ENCODE data around the gene CARD9.

The CARD9 gene

GRCh38 chr9:136379003-136379287 lies 5.5 kb upstream of the CARD9 start:
- TF ChIP-seq POLR2A (IDR thresholded peaks at IDR 0.05; ENCODE audit: low read depth, low read length), result no peak
- FAIRE-seq, result no peak
- no peak for DNase-seq (ENCODE audit: insufficient read length, low spot score)

- no peak for TF ChIP-seq POLR2A (IDR thresholded peaks at IDR 0.05; ENCODE audit: low read depth, low read length)
- DNase-seq (ENCODE audit: insufficient read length, low spot score), result no peak
- no peak for FAIRE-seq
Observed at GRCh38 chr9:136378170-136379002, 4.9 kb upstream of the CARD9 start.

DNA sequence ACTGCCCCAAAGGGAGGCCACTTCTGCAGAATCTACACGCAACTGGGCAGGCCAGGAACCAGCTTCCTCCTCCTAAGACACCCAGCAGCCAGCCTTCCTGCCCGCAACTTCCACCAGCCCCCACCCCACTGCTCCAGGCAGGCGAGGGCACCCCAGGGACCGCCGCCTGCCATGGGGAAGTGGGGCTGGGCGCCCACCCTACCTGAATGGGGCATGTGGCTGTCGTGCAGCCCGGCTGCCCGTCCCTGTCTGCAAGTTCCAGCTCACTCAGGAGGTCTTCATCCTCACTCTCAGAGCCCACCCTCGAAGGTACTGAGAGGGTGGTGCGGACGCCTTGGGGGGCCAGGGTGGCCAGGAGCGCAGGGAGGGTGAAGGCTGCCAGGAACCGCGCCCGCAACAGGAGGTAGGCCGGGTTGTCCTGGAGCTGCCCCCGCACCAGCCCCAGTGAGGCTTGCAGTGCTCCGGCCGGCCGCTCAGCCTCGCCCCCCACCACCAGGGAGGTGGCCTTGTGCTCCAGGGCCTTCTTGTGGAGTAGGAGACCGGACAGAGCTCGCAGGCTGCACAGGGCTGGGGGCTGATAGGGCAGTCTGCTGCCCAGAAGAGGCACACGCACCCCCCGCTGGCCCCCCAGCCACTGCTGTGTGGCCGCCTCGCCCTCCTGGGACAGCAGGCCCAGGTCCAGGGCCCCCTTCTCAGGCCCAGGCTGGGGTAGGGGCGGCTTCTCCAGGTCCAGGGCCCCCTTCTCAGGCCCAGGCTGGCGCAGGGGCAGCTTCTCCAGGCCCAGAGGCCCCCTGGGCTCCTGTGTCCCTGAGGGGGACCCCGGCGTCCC lies 4.1 kb upstream of the CARD9 start:
- no peak for TF ChIP-seq POLR2A (IDR thresholded peaks at IDR 0.05; ENCODE audit: low read depth, low read length)
- DNase-seq (ENCODE audit: insufficient read length, low spot score), result no peak
- FAIRE-seq, result no peak

DNA sequence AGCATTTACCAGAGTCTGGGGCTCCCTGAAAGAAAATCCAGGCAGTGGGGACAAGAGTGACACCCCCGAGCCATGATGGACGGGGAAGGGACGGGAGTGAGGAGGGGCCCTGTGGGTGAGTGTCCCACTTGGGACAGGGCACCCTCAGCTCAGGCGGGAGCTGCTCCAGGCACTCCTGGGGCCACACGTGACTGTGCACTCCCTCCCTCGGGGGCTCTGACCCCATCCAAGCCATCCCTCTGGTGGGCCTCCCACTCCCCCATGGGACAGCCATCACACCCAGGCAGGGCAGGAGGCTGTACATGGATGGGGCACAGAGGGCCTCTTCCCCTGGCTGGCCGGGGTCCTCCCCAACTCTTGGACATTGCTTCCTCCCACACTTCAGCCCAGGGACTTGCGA lies 3.0 kb upstream of the CARD9 start:
- TF ChIP-seq POLR2A (IDR thresholded peaks at IDR 0.05; ENCODE audit: low read depth, low read length), result no peak
- no peak for FAIRE-seq
- DNase-seq (ENCODE audit: insufficient read length, low spot score), result no peak

- no peak for FAIRE-seq
- DNase-seq (ENCODE audit: insufficient read length, low spot score), result no peak
- no peak for TF ChIP-seq POLR2A (IDR thresholded peaks at IDR 0.05; ENCODE audit: low read depth, low read length)
Observed at GRCh38 chr9:136375096-136375495, 1.6 kb upstream of the CARD9 start.

DNA sequence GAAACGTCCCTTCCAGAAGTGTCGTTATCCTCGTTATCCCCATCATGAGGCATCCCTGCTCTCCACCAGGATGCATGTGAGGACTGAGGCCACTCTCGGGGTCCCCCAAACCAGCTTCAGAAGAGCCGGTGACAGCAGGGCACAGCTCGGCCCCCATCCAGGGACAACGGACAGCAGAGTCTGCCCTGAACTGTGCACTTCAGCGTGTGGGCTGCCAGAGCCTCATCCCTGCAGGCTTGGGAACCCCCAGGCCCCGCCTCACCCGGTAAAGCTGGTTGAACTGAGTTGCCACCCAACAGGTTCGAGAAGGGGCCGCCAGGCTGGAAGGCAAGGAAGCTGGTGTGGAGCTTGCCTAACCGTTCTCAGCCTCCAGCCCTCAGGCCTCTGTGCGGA lies 710 bp upstream of the CARD9 start:
- DNase-seq (ENCODE audit: insufficient read length, low spot score), result no peak
- TF ChIP-seq POLR2A (IDR thresholded peaks at IDR 0.05; ENCODE audit: low read depth, low read length), result no peak
- no peak for FAIRE-seq

DNA sequence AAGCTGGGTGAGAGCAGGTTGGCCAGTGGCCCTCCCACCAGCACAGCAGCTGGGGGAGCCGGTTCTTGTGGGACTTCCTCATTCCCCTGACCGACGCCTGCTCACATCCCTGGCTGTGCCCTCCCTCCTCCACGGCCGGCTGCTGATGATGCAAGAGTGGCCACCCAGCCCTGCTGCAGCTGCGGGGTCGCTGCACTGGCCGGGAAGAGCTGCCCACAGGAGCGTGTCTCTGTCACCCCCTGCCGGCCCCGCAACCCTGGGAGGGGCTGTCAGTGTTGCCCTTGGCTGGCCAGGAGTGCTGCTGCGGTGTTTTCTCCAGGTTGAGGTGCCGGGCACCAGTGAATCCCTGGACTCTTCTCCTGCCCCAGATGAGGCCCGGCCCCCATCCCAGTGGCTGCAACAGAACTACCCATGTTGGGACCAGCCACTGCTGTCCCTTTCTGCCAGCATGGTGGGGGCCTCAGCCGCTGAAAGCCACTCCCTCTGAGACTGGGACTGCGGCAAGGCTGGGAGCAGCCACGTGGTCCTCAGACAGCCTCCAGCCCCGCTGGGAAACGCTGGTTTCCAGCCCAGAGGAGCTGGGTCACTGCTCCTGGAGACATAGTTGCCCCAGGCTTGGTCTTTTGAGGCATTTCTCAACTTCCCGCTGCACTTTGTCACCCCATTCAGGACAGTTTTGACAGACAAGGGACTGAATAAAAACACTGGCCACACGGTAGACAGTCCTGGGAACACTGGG lies 739 bp downstream of the CARD9 start:
- FAIRE-seq, result no peak

GRCh38 chr9:136372006-136372405 lies 1.5 kb downstream of the CARD9 start:
- FAIRE-seq (no peak), DNase-seq (ENCODE audit: insufficient read length, low spot score) (no peak)
- TF ChIP-seq POLR2A (IDR thresholded peaks at IDR 0.05; ENCODE audit: low read depth, low read length), result no peak

More for the DNA sequence above, 739 bp downstream of the CARD9 start:
- TF ChIP-seq POLR2A (IDR thresholded peaks at IDR 0.05; ENCODE audit: low read depth, low read length), result no peak
- peak; percentile 68 for DNase-seq (ENCODE audit: insufficient read length, low spot score)

DNA sequence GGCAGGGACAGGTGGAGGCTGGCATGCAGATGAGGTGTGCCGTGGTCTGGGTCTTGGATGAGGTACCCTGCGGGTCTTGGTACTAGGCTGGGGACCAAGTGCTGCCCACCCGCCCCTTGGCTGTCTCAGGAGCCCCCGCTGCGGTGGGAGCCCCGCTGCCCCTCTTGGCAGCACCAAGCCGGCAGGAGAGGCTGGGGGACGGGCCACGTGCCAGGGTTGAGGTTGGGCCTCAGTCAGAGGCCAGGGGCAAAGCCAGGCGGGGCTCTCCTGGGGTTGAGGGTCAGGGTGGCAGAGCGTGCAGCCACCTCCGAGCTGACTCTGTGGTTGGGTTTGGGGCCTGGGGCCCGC lies 2.0 kb downstream of the CARD9 start:
- DNase-seq (ENCODE audit: insufficient read length, low spot score) (no peak), FAIRE-seq (no peak)
- no peak for TF ChIP-seq POLR2A (IDR thresholded peaks at IDR 0.05; ENCODE audit: low read depth, low read length)

DNA sequence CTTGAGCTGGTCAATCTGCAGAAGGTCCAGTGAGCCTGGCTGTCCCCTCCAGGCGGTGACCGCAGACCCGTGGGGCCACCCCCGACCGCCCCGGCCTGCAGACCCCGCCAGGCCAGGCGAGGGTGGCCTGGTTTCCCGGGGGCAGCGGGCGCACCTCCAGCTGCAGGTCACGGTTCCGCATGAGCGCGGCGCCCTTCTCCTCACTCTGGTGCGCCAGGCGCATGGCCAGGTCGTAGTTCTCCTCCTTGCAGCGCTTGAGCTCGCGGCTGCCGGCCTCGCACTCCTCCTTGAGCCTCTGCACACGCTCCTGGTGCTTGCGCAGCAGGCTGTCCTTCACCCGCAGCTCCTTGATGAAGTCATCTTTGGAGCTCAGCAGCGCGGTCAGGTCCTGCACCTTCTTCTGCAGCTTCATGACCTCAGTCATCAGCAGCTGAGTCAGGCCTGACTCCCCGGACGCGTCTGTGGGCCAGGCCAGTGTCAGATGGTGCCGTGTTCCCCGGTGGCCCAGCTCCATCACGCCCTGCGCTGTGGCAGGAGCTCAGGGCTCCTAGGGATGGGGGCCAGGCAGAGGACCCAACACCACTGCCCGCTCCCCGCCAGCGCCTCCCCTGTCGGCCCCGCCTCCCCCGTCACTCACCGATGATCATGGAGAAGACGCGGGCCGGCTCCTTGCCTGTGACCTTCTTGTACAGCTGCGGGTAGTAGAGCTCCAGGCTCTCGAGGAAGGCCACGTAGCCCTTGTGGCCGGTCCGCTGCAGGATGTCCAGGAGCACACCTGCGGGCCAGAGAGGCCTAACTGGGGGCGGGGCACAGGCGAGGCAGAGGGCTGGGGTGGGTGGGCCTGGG lies 2.6 kb downstream of the CARD9 start:
- FAIRE-seq (no peak), DNase-seq (ENCODE audit: insufficient read length, low spot score) (no peak)
- TF ChIP-seq POLR2A (IDR thresholded peaks at IDR 0.05; ENCODE audit: low read depth, low read length), result no peak

DNA sequence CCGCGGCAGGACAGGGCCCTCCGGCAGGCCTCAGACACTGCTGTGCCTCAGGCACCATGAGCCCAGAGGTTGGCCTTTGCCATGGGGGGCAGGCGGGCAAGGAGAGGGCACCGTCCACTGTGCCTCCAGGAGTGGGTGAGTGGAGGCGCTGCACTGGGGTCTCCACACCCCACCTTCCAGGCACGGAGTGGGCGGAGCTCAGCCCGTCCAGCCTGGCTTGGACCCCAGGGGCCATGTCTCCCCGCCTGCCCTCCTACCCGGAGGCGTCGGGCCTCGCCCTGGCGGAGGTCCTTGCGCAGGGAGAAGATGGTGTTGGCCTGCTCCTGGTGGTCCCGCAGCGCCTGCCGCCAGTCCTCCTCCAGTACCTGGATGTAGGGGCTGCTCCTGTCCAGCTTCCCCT lies 3.4 kb downstream of the CARD9 start:
- DNase-seq (ENCODE audit: insufficient read length, low spot score), result no peak
- TF ChIP-seq POLR2A (IDR thresholded peaks at IDR 0.05; ENCODE audit: low read depth, low read length), result no peak
- no peak for FAIRE-seq

DNA sequence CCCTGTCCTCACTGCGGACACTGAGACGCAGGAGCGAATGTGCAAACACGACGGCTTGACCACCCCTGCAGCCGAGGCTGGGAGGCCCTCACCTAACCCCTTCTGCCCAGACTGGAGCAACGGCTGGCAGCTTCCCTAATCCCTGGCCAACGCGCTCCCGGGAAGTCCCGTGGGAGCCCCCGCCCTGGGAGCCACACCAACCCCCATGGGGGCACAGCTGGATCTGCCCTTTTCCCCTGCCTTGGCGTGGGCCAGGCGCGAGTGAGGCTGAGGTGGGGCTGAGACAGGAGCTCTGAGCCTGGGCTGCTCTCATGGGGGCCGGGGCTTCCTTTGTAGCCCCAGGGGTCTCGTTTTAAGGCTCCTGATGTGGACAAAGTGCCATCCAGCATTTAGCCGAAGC lies 5.3 kb downstream of the CARD9 start:
- FAIRE-seq (no peak), DNase-seq (ENCODE audit: insufficient read length, low spot score) (no peak)
- TF ChIP-seq POLR2A (IDR thresholded peaks at IDR 0.05; ENCODE audit: low read depth, low read length), result no peak

GRCh38 chr9:136367296-136368145 lies 5.9 kb downstream of the CARD9 start:
- no peak for TF ChIP-seq POLR2A (IDR thresholded peaks at IDR 0.05; ENCODE audit: low read depth, low read length)
- no peak for FAIRE-seq
- DNase-seq (ENCODE audit: insufficient read length, low spot score), result no peak

Data from H54 (cell line).